Medulla oblongata (tissue), 1 donor: ENCODE measurements around the gene PIK3R1.

ENCODE experiments used
- DNase-seq: peaks from one replicate; pipeline ENCODE4 v3.0.0-alpha.2; 2015; ENCODE audit errors: extremely low spot score

The PIK3R1 gene

GRCh38 chr5:68251804-68252522 lies 36.4 kb downstream of the PIK3R1 start:
- peak; percentile 86 for DNase-seq

DNA sequence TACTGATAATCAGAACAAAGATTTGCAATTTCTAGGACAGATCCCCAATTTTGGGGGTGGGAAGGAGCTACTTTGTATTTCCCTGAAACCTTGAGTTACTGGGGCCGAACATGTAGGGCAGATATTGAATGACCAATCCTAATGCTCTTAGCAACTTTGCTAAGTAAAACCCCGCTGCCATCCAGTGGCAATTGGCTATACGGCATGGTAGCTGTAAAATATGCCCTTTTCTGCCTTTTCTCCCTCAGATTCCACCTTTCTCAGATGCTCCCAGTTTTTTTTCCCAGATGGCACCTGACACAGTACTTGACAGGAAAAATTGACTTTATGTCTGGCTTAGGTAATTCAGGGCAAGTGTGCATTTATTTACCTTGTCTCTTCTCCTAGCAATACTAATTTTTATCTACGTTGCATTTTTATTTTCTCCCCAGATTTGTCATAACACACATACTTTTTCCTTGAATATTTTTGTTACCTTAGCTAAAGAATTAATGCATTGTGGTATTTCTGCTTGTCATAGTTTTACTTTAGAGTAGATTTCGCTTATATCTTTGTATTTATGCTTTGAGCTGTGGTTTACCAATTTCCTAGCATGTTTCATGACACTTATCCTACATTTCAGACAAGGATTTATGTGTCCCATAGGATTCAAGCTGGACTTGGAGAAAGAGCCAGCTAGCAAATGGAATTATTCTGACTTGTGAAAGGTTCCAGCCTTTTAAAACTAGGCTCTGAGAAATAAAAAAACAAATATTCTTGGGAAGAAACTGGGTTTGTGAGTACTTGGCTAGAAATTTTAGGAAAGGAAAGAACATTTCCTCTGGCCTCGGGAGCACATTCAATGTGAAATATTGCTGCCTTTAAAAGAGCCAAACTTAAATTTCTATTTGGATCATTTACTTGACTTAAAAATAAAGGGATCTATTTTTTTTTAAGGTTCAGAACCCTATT lies 37.4 kb downstream of the PIK3R1 start:
- peak; percentile 91 for DNase-seq

DNA sequence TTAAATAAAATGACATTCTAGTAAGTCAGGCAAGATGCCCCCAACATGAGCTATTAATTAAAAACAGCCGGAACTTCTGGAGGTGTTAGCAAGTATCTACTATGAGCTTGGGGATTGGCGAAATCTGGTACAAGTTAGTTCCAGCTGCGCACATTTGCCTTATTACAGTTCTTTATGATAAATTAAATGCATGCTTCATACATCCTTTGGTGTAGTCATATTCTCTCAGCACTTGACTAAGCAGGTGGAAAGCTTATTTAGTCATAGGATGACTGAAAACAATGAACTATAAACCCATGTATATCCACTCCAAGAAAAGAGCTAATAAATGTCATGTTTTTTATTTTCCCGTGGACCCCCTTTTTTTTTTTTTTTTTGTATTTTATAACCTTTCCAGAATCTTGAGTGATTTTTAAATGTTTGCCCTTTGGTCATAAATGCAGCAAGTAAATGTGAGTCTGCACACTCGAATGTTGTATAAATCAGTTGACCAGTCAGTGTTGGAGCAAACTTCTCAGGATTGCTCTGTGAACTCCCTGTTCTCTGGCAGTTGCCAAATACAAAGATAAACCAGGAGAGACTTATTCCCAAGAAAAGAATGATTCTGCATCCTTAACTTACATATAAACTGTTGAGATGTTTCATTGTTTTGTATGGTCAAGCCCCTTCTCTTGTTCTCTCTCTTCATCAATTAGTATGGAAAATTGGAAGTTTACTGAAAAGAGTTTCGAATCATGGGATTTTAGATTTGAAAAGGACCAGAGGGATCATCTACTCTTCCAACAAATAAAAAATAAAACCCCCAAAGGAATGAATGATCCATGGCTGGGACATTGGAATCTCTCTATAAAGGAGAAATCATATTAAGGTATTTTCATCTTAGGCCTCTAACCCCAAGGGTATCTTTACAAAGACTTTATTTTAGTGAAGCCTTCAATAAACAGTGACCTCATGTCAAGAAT lies 38.3 kb downstream of the PIK3R1 start:
- no peak for DNase-seq

GRCh38 chr5:68254810-68255209 lies 39.3 kb downstream of the PIK3R1 start:
- no peak for DNase-seq

DNA sequence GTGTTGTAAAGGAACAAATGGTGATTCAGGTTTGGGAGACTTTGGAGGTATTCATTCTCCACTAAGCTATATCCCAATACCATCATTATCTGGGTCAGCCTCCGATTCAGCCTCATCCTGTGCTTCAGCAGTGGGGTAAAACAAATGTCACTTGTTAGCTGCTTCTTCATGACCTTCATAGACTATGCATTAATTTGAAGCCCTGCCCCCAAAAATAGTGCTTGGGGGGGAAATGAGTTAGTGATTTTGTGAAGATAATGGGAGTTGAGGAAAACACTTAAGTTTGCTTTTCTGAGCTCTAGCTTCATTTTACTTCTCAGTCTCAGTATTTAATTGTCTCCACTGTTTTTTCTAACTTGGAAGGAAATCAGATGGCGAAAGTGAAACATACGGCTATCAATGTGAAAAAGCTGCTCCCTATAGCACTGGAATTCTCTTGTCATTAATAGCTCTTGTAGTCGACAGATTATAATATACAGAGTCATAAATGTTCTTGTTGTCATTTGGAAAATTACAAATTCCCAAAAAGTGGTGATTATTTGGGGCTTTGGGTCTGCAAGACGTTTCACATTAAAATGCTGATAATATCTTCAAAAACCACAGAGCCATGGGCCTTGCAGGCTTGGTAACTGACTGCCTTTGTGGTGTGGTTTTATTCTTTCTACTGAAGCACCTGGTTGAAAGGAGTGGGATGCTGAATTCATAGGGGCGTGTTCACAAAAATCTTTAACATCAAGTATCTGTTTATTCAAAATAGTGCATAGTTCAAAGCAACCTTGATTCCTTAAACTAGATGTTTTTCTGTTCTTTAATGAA lies 40.0 kb downstream of the PIK3R1 start:
- peak; percentile 50 for DNase-seq

DNA sequence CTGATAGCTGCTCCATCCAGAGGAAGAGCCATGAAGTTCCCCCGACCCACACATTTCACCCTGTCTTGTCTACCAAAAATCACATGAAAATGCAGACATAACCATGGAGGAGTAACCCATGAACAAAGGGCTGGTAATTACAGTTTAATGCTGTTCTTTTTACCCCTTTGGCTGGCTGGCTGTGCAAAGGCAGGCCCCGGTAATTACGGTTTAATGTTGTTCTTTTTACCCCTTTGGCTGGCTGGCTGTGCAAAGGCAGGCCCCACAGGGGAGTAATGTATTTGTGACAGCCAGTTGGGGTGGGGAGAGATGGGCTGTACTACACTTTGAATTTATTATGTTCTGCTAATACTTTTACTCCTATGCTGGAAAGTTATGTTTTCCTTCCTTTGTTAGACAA lies 41.7 kb downstream of the PIK3R1 start:
- no peak for DNase-seq

DNA sequence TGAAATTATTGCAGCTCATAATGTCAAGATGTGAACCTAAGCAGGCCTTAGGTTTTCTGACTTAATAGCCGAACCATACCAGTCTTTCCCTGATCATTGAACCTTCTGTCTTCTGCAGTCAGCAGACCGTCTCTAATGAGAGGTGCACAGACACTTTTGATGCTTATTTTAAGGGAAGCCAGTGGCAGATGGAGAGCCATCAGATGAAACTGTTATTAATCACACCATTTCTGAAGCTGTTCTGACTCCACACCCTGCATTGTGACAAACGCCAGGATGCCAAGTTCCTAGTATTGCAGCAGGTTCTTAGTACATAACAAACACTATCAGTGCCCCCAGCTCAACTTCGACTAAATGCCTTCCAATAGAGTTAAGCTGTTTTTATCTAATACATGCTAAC lies 43.0 kb downstream of the PIK3R1 start:
- no peak for DNase-seq

DNA sequence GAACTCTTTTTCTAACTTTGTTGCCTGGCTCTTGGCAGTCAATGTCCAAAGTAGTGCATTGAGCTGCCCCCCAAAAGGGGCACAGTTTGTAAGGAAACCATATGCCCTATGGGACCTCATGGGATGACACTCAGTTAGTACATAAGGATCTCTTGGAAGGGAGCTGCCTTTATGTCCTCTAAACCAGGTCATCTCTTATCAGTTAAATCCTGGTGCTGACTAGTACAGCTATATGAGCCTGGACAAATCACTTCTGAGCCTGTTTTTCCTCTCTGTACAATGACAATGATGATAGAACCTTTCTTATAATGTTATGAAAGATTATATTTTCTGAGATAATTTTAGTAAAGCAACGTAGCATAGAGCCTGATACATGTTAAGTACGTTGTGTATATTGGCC lies 44.1 kb downstream of the PIK3R1 start:
- DNase-seq = no peak

DNA sequence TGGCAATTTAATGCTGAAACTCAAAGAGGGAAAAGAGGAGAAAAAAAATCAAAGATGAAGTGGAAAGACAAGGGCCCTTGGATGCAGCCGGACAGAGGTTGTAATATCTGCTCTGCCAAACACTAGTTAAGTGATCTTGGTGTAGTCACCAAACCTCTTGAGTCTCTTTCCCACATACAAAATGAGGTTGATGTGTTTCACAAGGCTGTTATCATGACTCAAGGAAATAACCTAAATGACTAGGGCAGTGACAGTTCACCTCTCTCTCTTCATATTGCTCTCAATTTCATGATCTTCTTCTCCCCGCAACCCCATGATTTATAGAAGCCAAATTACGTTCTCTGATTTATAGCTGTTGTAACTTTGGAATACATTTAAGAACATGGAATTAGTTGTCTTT lies 44.9 kb downstream of the PIK3R1 start:
- DNase-seq = no peak

DNA sequence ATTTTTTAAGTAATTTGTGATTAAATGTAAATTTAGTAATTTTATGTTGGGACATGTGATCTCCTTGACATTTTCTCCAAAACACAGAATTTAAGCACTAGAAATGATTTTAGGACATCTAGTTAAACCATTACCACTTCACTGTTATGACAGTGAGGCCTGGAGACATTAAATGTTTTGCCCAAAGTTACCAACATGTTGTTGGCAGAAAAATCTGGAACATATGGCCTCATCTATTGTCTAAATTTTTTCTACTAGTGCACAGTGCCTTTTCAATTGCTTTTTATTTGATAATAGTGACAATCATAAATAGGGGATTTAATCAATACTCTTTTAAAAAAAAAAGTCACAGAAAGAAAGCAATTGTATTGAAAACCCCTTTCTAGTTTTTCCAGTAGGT lies 45.6 kb downstream of the PIK3R1 start:
- no peak for DNase-seq

- no peak for DNase-seq
These were observed 46.1 kb downstream of the PIK3R1 start for GRCh38 chr5:68261569-68262065.

- DNase-seq = no peak
These were observed 48.7 kb downstream of the PIK3R1 start for GRCh38 chr5:68264024-68264956.

- no peak for DNase-seq
These were observed 49.8 kb downstream of the PIK3R1 start for GRCh38 chr5:68265347-68265746.

DNA sequence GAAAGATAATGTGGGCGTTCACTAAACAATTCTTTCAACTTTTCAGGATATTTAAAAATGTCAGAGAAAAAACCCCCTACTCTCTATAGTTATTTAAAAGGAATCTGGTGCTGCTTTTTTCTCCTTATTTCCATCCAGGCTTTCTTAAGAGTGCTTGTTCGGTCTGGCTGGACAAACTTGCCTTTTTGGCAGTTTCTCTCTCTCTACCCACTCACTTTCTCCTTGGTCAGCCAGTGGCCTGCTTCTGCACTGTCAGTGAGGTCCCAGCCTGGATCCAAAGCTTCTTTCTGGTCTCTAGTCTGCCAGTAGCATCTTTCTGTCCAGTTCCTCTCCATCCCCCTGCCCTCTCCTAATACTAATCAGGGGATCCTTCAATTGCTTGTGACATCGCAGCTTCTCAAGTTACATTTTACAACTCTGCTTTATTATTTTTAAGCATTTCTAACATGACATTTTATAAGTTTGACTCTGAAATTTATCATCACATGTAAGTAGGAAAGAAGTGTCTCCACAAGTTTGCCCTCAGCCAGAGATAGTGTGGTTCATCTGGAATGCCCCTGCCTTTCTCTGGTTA lies 50.4 kb downstream of the PIK3R1 start:
- peak; percentile 50 for DNase-seq

- no peak for DNase-seq
These were observed 50.9 kb downstream of the PIK3R1 start for GRCh38 chr5:68266457-68266856.

DNA sequence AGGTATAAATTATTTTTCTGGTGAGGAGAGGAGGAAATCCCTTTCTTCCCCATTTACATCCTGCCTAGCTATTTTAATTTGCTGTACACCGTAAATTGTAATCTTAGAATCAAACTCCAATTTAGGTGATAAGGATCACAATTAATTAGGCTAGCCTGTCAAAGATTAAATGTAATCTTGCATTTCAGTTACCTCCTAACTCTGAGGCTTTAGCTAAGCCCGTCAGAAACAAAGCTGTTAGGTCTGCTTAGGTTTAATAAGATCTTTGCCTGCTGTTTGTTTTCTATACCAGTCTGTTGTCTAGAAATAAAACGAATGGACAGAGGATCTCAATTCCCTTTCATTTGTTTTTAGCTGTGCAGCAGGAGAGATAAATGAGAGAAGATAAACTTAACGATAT lies 51.5 kb downstream of the PIK3R1 start:
- DNase-seq = no peak

DNA sequence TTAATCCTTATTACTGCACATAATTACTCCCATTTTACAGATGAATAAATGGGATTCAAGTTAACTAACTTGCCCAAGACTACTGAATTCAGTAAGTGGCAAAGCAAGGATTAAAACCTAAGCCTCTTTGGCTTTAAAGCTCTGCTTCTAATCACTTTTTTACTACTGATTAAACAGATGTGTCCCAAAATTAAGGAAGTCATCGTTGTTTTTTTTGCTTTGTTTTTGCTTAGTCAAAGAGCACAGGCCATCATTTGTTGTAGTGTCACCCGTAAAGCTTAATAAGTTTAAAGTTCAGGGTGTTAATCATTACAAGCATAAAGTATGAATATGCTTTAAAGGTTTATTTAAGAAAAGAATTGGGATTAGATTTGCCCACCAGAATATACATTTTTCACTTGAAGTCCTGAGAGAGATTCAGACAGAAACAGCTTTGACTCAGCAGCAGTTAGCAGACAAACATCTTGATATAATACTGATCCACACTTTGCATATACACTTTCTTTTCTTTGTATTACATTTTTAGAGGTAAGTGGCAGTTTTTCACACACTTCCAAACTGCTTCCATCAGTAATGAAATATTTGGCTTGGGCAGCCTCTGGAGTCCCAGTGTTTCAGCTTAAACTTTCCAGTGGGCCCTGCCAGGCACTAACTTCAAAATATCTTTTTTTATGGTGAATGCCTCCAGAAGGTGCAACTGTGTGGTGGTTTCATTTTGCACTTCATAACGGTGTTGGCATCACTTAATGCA lies 52.7 kb downstream of the PIK3R1 start:
- no peak for DNase-seq

DNA sequence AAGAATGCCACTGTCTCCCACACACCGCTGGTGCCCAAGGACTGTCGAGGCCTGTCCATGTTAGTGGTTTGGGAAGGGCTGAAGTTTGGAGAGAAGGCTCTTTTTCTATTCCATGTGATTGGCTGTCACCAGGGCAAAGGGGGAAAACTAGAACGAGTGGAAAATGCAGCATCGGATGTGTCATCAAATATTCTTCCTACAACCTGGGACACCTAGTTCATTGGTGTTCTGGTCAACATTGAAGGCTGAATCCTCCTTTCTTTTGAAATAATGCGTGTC lies 53.2 kb downstream of the PIK3R1 start:
- no peak for DNase-seq

DNA sequence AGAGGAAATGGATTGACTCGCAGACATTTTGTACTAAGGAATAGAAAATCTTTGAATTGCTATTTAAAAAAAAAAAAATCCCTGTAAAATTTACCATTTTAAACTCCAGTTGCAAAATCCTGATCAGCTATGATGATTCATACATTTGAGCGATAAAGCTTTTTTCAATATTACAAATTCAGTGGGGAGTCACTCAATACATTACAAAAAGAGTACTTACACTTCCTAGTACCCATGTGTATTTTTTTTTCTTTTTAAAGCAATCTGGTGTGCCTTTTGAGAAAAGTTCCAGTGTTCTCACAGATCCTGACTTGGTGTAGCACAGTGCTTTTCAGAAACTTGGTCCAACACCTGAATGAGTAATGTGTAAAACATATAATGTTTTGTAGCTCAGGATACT lies 54.3 kb downstream of the PIK3R1 start:
- no peak for DNase-seq
